Stimulated activated CD4-positive, alpha-beta T cell treated with anti-CD3 and anti-CD28 coated beads, Interleukin-4, amount 100 ng/mL, for 1 hour (primary cell): ENCODE results near the gene NNT.
"Not testable (repeated sequence)": the region's sequence is repeated elsewhere in the genome, so short reads cannot be mapped to it uniquely, and the experiment has no call there.

ENCODE experiments used
- DNase-seq: peaks from one replicate; pipeline ENCODE4 v3.0.0-alpha.2; 2020

Gene NNT

GRCh38 chr5:43674536-43674935, 71.6 kb downstream of the NNT start:
- DNase-seq: no peak

- DNase-seq: no peak
These were observed 72.4 kb downstream of the NNT start for GRCh38 chr5:43675357-43675756.

- DNase-seq: no peak
These were observed 73.3 kb downstream of the NNT start for GRCh38 chr5:43676083-43676840.

DNA sequence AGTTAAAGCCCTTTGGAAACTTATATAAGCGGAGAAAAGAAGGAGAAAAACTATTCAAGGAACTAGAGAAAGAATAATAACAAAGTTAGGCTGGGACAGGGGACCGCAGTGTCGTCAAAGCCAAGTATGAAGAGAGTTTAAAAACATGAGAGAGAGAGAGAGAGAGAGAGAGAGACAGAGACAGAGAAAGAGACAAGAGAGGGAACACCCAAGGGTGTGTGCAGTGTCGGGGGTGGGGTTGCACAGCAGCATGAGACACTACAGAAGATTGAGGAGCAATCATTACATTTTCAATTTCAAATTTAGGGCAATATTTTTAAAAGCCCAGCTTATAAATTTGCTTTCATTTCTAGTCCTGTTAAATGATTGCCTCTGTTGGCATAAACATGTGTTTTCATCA, 74.3 kb downstream of the NNT start:
- no peak for DNase-seq

DNA sequence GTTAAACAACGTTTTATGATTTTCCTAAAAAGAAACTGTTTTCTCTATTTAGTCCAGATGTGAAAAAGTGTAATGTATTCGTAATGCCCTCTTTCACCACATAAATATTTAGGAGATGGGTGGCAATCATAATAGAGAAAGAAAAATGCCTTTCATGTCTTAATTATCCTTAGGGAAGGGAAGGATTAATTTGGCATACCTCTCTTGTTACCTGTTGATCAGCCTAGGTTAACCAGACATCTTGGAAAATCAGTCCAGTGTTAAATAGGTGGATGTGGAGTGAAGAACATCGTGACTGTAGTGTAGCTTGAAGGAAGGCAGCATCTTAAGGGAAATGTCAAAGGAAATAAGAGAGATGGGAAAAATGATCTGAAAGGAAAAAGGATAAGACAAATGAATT, 76.2 kb downstream of the NNT start:
- no peak for DNase-seq

DNA sequence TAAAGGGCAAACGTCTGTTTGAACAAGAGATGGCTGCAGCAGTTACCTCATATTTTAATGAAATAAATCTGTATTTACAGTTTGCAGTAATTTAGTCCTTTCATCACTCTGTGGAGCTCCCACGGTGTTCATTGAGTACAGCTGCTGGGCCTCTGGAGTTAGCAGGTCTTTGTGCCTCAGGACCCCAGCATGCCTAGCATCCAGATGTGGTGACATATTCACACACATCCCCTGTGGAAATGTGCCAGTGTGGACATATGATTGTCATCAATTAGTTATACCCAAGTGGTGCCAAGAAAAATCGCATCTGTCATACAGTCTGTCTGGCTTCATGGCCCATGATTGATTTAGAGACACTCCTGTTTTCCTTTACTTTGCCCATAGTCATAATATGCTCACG, 77.3 kb downstream of the NNT start:
- no peak for DNase-seq

DNA sequence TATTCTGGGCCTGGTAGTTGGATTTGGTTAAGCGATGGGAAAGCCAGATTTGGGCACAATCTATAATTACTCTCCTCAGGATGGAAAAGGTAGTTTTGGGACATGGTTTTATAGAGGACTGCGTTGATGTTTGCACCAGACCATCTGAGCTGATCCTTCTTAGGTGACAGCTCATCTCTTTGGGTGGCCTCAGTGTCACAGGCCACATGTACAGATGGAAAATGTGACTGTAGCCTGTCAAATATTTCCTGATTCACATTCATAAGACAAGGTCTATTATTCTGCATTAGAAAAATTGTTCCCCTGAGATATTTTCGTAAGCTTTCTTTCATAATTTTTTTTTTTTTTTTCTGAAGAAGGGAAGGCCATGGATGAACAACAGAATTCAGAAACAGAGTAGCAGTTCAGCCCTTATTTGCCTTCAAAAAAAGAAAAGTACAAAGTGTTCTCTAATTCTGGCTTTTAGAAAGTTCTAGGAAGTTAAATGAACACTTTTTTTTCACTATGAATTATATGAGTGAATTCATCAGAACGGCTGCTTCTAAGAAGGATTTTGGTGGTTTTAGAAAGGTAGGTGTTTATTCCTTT, 81.0 kb downstream of the NNT start:
- no peak for DNase-seq

DNA sequence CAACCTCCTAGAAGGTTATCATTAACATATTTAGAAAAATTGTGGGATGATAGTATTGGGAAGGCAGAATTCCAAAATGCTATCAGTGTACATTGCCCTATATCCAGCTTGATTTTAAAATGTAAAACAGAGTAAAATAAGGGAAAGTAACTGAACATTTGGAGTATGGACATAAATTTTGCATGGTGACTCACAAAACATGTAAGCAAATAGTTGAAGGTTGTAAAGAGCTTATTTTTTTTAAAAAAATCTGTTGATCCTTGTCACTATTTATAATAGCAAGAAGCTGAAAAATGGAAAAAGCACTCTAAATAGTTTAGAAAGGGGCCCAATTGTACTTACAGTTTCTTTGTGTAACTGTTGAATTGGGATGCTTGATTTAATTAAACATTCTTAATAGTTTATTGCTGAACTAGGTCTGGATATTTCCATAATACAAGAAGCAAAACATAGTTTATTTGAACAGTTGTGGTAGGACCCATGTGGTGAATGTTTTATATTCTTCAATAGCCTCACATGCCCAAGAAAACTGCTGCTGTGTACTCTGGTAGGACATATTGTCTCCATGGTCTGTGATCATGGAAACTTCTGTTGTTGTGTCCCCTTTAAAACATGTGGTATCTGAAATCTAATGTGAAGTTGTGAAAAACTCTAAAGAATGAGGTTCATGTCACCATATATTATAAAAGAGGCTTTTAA, 82.4 kb downstream of the NNT start:
- DNase-seq: no peak

GRCh38 chr5:43687275-43687674, 84.3 kb downstream of the NNT start:
- no peak for DNase-seq

DNA sequence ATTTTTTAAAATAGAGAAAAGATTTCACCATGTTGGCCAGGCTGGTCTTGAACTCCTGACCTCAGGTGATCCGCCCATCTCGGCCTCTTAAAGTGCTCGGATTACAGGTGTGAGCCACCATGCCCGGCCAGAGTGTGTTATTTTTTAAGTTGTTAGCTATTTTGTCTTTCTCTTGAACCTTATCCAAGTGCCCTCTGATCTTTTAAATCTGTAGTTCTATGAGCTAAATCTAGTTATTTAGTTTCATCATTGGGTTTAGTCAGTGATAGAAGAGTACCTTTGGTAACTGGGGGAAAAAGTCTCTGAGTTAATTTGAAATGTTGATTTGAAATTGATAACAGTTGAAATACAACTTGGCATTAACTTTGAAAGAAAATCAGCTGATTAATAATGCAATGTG, 88.3 kb downstream of the NNT start:
- DNase-seq: no peak

DNA sequence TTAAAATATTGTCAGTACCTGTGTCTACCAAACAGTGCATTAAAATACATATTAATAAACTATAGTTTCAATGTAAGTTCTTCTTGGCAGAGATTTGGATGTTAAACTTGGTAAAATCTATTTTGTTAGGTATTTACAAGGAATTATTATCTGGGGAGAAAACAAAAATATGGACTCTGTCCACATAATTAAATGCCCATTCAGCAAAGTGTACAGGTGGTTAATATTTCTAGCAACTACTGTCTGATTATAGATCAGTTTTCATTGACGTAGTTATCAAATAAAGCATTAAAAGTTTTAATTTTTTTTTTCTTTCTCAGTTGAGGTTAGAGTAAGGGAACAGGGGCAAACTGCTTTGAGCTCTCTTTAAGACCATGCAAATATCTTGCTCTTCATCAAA, 88.9 kb downstream of the NNT start:
- DNase-seq: no peak

DNA sequence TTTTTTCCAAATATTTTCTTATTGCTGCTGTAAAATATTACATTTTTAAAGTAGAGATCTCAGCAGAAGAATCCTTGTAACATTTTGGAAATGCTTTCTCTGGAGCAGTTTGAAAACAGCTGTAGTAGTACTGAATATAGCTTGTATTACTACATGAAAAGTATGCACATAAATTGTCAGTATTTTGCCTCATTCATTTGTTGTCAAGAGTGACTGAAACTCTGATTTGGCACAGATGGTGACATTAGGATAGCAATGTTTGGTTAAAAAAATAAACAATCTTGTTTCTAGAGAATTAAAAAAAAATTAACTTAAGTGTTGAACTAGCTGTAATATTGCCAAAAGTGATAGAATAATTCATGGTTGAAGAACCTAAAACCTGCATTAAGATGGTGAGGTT, 90.4 kb downstream of the NNT start:
- no peak for DNase-seq

GRCh38 chr5:43694027-43694426, 91.0 kb downstream of the NNT start:
- no peak for DNase-seq

DNA sequence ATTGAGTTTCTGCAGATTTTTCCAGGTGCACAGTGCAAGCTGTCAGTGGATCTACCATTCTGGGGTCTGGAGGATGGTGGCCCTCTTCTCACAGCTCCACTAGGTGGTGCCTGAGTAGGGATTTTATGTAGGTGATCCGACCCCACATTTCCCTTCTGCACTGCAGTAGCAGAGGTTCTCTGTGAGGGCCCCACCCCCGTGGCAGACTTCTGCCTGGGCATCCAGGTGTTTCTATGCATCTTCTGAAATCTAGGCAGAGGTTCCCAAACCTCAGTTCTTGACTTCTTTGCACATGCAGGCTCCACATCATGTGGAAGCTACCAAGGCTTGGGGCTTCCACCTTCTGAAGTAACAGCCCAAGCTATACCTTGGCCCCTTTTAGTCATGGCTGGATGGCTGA, 93.5 kb downstream of the NNT start:
- not testable (repeated sequence) for DNase-seq

DNA sequence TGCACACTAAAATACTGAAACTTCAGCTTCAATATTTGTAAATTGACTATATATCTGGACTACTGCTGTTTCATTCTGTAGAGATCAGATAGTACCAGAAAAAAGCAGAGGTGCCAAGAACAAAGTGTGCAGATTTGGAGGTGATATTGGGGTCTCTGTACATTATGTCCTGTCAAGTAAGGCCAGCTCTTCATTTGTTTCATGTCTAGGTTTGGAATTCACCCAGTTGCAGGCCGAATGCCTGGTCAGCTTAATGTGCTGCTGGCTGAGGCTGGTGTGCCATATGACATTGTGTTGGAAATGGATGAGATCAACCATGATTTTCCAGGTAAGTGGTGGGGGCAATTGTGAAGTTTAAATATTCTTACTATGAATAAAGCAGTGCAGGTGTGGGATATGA, 96.9 kb downstream of the NNT start:
- no peak for DNase-seq

- DNase-seq: no peak
These were observed 97.6 kb downstream of the NNT start for GRCh38 chr5:43700601-43701000.

DNA sequence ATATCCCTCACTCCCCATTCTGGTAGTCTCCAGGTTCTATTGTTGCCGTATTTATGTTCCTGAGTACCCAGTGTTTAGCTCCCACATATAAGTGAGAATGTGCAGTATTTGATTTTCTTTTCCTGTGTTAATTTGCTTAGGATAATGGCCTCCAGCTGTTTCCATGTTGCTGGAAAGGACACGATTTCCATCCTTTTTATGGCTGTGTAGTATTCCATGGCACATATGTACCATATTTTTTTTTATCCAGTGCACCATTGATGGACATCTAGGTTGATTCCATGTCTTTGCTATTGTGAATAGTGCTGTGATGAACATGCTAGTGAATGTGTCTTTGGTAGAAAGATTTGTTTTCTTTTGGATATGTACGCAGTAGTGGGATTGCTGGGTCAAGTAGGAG, 98.2 kb downstream of the NNT start:
- no peak for DNase-seq

GRCh38 chr5:43702293-43702692, 99.3 kb downstream of the NNT start:
- no peak for DNase-seq

DNA sequence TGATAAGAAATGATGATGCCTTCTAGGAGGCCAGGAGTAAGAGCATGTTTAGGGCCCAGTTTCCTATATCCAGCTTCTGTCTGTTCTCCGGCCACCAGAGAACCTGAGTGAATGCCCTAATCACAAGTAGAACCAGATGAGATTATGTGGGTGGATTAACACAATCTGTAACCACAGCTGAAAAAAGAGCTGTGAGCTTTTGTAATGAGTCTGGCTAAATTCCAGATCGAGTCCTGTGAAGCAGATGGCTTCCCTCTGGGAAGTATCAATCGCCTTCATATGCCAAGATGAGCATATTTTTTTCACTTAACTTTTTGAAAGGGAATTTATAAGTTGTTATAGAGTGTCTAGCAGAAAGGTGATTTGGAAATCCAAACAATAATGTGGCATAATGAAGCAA, 99.8 kb downstream of the NNT start:
- no peak for DNase-seq

- no peak for DNase-seq
These were observed 101.3 kb downstream of the NNT start for GRCh38 chr5:43704243-43704642.

- not testable (repeated sequence) for DNase-seq
These were observed 103.6 kb downstream of the NNT start for GRCh38 chr5:43706576-43706975.

DNA sequence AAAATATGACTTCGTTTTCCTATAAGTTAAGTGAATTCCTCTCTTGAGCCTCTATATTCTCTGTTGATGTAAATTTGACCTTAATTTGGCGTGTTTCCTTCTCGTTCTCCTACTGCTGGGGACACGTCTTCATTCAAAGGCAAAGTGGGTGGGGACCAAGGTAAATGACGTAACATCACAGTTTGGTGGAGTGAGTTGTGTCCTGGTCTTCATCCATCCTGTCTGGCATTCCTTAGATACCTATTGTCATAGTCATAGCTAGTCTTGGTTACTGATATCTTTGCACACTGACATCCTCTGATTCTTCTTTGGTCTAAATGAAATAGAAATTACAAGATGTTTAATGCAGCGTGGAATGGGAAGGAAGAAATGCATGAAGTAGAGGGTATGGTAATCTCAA, 108.5 kb downstream of the NNT start:
- no peak for DNase-seq

- no peak for DNase-seq
These were observed 109.1 kb downstream of the NNT start for GRCh38 chr5:43712081-43712480.

DNA sequence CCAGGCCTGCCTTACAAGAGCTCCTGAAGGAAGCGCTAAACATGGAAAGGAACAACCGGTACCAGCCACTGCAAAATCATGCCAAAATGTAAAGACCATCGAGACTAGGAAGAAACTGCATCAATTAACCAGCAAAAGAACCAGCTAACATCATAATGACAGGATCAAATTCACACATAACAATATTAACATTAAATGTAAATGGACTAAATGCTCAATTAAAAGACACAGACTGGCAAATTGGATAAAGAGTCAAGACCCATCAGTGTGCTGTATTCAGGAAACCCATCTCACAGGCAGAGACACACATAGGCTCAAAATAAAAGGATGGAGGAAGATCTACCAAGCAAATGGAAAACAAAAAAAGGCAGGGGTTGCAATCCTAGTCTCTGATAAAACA, 116.8 kb downstream of the NNT start:
- DNase-seq: not testable (repeated sequence)
